ENCODE results near the gene SSBP4.

GRCh38 chr19:18431351-18432197 lies 12.4 kb downstream of the SSBP4 start:
- TF ChIP-seq CTBP1 (IDR thresholded peaks at IDR 0.05; ENCODE audit: borderline replicate concordance) (no peak), ARNT (IDR thresholded peaks at IDR 0.05) (no peak), SUZ12 (IDR thresholded peaks at IDR 0.05) (no peak), FOXM1 (IDR thresholded peaks at IDR 0.05; ENCODE audit: borderline replicate concordance) (no peak), FOXA1 (IDR thresholded peaks at IDR 0.05) (no peak), TARDBP (IDR thresholded peaks at IDR 0.05) (no peak), PKNOX1 (IDR thresholded peaks at IDR 0.05) (no peak), FOXK2 (IDR thresholded peaks at IDR 0.05) (no peak), SP1 (IDR thresholded peaks at IDR 0.05) (no peak), ZNF384 (IDR thresholded peaks at IDR 0.05) (no peak), BHLHE40 (IDR thresholded peaks at IDR 0.05; ENCODE audit: borderline replicate concordance) (no peak), ELF4 (IDR thresholded peaks at IDR 0.05) (no peak), HDGF (IDR thresholded peaks at IDR 0.05; ENCODE audit: borderline replicate concordance) (no peak)

Data from HEK293T (cell line).